SK-N-DZ (cell line): Measurements from ENCODE around the gene ADAMTSL4. TPM values are rescaled to one million over a fixed set of nuclear protein-coding genes. Genes with fewer than 3 reads are reported as not detected.

Experiments
- DNase-seq: peaks from one replicate; pipeline ENCODE4 v3.0.0-alpha.2; 2015; ENCODE audit warnings: low spot score
- polyA plus RNA-seq, 2 experiments: library from polyadenylated mRNA; depleted of rRNA; stranded (reverse); fragments of >200 nt; gene quantifications; 2 replicates each; pipeline ENCODE4 v1.2.3, GENCODE V29; 2014

ADAMTSL4 gene
- 0.48 and 1.3 TPM in 2 replicates for polyA plus RNA-seq (2014; cell fraction: cytosol; rRNA removed)
- polyA plus RNA-seq (2014; cell fraction: nucleus; rRNA removed), result 2.5 and 6.9 TPM in 2 replicates

GRCh38 chr1:150548632-150549495 is at the start of gene ADAMTSL4:
Gene ADAMTSL4 (plus strand): TSS chr1:150549408. CDS start chr1:150552289, 2,881 bp downstream.
- peak; percentile 76 for DNase-seq

GRCh38 chr1:150505431-150505830 is 43.8 kb upstream of the ADAMTSL4 start:
- DNase-seq, result no peak

- no peak for DNase-seq
Measured at GRCh38 chr1:150507912-150508864, 41.0 kb upstream of the ADAMTSL4 start, which contains the start of gene ECM1. Gene ECM1 (plus strand): TSS chr1:150508109. CDS start chr1:150508210, 101 bp downstream.

- no peak for DNase-seq
Measured at GRCh38 chr1:150508982-150509381, 40.2 kb upstream of the ADAMTSL4 start.

GRCh38 chr1:150511551-150511950 is 37.7 kb upstream of the ADAMTSL4 start:
- DNase-seq, result no peak

DNA sequence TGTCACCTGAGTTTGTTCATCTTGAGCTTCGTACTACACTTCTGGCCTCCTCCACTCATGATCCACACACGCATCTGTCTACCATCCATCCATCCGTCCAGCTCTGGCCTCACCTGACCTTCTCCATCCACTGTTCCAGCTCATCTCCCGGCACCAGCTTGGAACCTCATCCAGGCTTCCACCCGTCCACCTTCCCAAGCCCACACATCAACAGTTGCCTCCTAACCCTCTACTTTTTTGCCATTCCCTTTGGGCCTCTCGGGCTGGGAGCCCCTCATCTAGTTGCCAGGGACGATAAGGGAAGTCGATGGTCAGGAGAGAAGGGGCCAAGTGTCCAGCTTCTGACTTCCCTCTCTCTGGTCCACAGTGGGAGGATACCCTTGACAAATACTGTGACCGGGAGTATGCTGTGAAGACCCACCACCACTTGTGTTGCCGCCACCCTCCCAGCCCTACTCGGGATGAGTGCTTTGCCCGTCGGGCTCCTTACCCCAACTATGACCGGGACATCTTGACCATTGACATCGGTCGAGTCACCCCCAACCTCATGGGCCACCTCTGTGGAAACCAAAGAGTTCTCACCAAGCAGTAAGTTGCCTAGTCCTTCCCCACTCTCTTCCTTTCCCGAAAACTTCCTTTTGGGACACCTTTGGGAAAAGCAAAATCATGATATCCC is 37.1 kb upstream of the ADAMTSL4 start:
- no peak for DNase-seq

- DNase-seq, result no peak
Measured at GRCh38 chr1:150512846-150513245, 36.4 kb upstream of the ADAMTSL4 start.

DNA sequence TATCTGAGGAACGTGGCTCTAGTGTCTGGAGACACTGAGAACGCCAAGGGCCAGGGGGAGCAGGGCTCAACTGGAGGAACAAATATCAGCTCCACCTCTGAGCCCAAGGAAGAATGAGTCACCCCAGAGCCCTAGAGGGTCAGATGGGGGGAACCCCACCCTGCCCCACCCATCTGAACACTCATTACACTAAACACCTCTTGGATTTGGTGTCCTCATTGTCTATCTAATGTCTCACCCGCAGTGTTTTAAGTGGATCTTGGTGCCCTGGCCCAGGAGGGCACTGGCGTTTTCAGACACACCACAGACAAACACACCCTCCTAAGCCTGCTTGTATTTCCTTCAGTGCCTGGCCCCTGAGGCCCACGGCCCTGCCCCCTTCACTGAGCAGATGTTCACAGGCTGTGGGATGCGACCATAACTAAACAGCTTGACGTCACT is 35.8 kb upstream of the ADAMTSL4 start:
- DNase-seq, result no peak

GRCh38 chr1:150514260-150514659 is 34.9 kb upstream of the ADAMTSL4 start:
- no peak for DNase-seq

GRCh38 chr1:150514913-150515327 is 34.3 kb upstream of the ADAMTSL4 start:
- no peak for DNase-seq

- peak; percentile 98 for DNase-seq
Measured at GRCh38 chr1:150515328-150516049, 33.7 kb upstream of the ADAMTSL4 start, which contains the start of gene FALEC. Gene FALEC (plus strand): TSS chr1:150515752.

DNA sequence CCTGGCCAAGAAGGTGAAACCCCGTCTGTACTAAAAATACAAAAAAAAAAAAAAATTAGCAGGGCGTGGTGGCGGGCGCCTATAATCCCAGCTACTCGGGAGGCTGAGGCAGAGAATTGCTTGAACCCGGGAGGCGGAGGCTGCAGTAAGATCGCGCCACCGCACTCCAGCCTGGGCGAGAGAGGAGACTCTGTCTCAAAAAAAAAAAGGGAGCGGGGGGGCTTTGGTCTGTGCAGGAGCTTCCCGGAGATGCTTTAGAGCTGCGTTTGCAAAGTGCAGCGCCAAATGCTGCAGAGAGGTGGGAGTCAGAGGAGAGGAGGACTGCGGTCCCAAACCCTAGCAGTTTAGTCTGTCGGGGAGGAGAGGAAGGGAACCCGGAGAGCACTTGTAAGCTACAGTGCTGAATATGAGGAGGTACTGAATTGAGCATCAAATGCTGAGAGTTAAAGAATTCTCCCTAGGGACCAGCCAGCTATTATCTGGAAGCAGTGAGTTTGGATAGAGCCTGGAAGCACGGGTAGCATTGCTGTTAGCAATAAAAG is 33.1 kb upstream of the ADAMTSL4 start:
- peak; percentile 50 for DNase-seq

DNA sequence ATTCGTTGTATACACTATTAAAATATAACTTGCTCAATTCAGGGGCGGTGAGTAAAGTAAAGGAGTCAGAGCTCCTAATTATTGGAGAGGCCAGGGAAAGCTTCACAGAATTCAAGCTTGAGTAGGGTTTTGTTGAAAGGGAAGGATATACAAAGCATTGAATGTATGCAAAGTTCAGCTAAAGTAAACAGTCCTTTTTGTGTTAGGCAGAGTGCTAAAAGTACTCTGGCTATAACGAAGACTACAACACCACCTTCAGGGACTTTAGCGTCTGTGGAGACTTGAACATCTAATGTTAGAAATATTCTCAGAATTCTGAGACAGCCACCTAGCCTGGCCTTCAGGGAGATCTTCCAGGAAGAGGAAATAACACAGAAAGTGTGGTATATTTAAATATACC is 32.6 kb upstream of the ADAMTSL4 start:
- no peak for DNase-seq

DNA sequence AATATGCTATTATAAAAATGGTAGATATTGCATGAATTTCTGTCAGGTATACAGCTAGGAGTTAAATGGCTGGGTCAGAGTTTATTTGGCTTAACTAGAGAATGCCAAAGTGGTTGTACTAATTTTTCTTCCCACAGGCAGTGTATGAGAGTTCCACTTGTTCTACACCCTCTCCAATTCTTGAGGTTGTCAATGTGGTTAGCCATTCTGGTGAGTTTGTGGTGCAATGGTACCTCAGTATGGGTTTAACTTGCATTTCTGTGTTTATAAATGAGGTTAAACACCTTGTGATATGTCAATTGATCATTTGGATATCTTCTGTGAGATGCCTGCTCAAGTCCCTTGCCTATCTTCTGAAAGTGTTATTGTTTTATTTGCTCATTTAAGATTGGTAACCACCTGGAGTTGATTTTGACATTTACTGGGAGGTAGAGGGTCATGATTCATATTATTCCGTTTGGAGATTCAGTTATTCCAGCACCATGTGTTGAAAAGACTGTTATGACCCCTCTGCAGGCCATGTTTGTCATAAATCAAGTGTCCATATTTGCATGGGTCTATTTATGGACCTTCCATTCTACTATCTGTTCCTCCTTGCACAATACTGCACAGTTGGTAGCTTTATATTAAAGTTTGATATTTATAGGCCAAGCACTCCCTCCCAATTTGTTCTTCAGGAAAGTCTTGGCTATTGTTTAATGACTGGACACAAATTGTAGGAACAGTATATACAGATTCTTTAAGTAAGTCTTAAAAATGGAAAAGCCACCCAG is 27.8 kb upstream of the ADAMTSL4 start:
- no peak for DNase-seq

DNA sequence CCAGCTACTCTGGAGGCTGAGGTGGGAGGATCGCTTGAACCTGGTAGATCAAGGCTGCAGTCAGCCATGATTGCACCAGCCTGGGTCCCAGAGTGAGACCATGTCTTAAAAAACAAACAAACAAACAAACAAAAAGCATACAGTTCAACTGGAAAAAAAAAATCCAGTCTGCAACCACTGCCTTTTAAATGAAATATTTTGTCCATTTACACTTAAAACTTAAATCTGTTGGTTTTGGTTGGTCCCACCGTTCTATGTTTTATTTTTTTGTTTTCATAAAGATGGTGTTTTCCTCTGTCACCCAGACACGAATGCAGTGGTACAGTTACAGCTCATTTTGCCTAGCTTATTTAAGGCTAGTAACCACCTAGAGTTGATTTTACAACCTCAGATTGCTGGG is 23.9 kb upstream of the ADAMTSL4 start:
- DNase-seq, result no peak

GRCh38 chr1:150528196-150528595 is 21.0 kb upstream of the ADAMTSL4 start:
- DNase-seq, result no peak

GRCh38 chr1:150529017-150529416 is 20.2 kb upstream of the ADAMTSL4 start:
- no peak for DNase-seq

- DNase-seq, result no peak
Measured at GRCh38 chr1:150530491-150531159, 18.6 kb upstream of the ADAMTSL4 start.

GRCh38 chr1:150532860-150533259 is 16.3 kb upstream of the ADAMTSL4 start:
- DNase-seq, result no peak
